Lower lobe of right lung (tissue), 2 donors: ENCODE results near the gene RNF166. TPM values are rescaled to one million over a fixed set of nuclear protein-coding genes. Genes with fewer than 3 reads are reported as not detected.

ENCODE experiments used
- ATAC-seq, 2 donors: fragments of 200-7000 bp; cut with Tn5 transposase; one replicate each; pipeline ENCODE4 v1.9.1; 2020 to 2022; ENCODE audit warnings: mild to moderate bottlenecking in 2 of 2, moderate library complexity in 2 of 2
- DNase-seq: peaks from one replicate; pipeline ENCODE4 v3.0.0-alpha.2; 2020
- H3K27ac ChIP-seq: fragments of 200-600 bp; one replicate; pipeline ENCODE4 v1.8.0; 2022
- H3K27me3 ChIP-seq: fragments of 200-600 bp; one replicate; pipeline ENCODE4 v1.8.0; 2022; ENCODE audit warnings: low read depth
- H3K36me3 ChIP-seq: fragments of 200-600 bp; one replicate; pipeline ENCODE4 v1.8.0; 2022; ENCODE audit warnings: mild to moderate bottlenecking
- H3K4me1 ChIP-seq: fragments of 200-600 bp; one replicate; pipeline ENCODE4 v1.8.0; 2022
- H3K4me3 ChIP-seq: fragments of 200-600 bp; one replicate; pipeline ENCODE4 v1.8.0; 2022; ENCODE audit warnings: mild to moderate bottlenecking
- H3K9me3 ChIP-seq: fragments of 200-600 bp; one replicate; pipeline ENCODE4 v1.8.0; 2022
- intact Hi-C: fragments of 100-400 bp; cut with DNase I; formaldehyde crosslinking; loops from one replicate; pipeline ENCODE4 v1.11.0; 2022
- total RNA-seq: library from RNA; stranded (reverse); fragmentation: NEBNext Ultra II Directional; extraction: Animal tissue kit (Norgen Biotek cat#: 25700); gene quantifications from one replicate; pipeline ENCODE4 v1.2.1, GENCODE V29; 2021
- TF ChIP-seq, protein P1 (sequence below): fragments of 200-600 bp; IDR thresholded peaks from one replicate; pipeline ENCODE4 v1.8.0; 2022; ENCODE audit warnings: antibody characterized with exemption, mild to moderate bottlenecking
- donor health status: DM: no; HTN: yes; CAD: no; lungs with severe emphysema.

Gene RNF166
- total RNA-seq, 1 donor from 2014 or later, result 61.9 TPM

DNA sequence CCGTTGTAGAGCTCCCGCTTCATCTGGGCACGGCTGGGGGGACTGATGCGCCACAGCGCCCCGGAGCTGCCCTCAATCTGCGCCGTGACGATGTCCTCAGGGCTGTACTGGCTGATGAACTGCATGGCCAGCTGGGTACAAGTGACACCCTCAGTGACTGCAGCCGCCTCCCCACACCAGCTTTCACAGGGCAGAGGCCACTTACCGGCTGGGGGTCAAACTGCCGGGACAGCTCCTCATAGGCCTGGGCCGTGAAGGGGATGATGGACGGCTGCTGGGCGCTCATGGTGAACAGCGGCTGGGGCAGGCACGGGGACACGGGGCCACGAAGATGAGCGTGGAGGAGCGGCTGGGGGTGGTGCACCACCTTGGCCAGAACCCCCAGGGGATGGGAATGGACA is 10.4 kb upstream of the RNF166 start:
- no peak overlapping the region for H3K27ac ChIP-seq
- no peaks in the 10 kb centered on the region for H3K9me3 ChIP-seq
- H3K27me3 ChIP-seq, result no peaks in the 10 kb centered on the region
- TF ChIP-seq, protein P1, sequence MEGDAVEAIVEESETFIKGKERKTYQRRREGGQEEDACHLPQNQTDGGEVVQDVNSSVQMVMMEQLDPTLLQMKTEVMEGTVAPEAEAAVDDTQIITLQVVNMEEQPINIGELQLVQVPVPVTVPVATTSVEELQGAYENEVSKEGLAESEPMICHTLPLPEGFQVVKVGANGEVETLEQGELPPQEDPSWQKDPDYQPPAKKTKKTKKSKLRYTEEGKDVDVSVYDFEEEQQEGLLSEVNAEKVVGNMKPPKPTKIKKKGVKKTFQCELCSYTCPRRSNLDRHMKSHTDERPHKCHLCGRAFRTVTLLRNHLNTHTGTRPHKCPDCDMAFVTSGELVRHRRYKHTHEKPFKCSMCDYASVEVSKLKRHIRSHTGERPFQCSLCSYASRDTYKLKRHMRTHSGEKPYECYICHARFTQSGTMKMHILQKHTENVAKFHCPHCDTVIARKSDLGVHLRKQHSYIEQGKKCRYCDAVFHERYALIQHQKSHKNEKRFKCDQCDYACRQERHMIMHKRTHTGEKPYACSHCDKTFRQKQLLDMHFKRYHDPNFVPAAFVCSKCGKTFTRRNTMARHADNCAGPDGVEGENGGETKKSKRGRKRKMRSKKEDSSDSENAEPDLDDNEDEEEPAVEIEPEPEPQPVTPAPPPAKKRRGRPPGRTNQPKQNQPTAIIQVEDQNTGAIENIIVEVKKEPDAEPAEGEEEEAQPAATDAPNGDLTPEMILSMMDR, result no peak
- DNase-seq, result no peak
- H3K4me1 ChIP-seq, result no peaks in the 10 kb centered on the region
- intact Hi-C loops, result no loop called here
- H3K4me3 ChIP-seq, result no peak overlapping the region
- ATAC-seq, result no peak
- H3K36me3 ChIP-seq, result peaks cover 84% of the 10 kb centered on the region

- H3K4me1 ChIP-seq, result no peaks in the 10 kb centered on the region
- no peaks in the 10 kb centered on the region for H3K9me3 ChIP-seq
- no peak overlapping the region for H3K27ac ChIP-seq
- H3K36me3 ChIP-seq, result peaks cover 80% of the 10 kb centered on the region
- ATAC-seq, result no peak
- no peak overlapping the region for H3K4me3 ChIP-seq
- TF ChIP-seq, protein P1, result no peak
- intact Hi-C loops, result no loop called here
- H3K27me3 ChIP-seq, result no peaks in the 10 kb centered on the region
- no peak for DNase-seq
These were observed 10.0 kb upstream of the RNF166 start for GRCh38 chr16:88716201-88716600.

- Histone ChIP-seq H3K4me3 (no peak overlapping the region), H3K9me3 (no peaks in the 10 kb centered on the region), H3K27ac (no peak overlapping the region), H3K27me3 (no peaks in the 10 kb centered on the region), H3K4me1 (no peaks in the 10 kb centered on the region), H3K36me3 (peaks cover 74% of the 10 kb centered on the region)
- no peak for DNase-seq
- TF ChIP-seq, protein P1, result no peak
- intact Hi-C loops, result no loop called here
- no peak for ATAC-seq
These were observed 9.3 kb upstream of the RNF166 start for GRCh38 chr16:88715312-88716190.

DNA sequence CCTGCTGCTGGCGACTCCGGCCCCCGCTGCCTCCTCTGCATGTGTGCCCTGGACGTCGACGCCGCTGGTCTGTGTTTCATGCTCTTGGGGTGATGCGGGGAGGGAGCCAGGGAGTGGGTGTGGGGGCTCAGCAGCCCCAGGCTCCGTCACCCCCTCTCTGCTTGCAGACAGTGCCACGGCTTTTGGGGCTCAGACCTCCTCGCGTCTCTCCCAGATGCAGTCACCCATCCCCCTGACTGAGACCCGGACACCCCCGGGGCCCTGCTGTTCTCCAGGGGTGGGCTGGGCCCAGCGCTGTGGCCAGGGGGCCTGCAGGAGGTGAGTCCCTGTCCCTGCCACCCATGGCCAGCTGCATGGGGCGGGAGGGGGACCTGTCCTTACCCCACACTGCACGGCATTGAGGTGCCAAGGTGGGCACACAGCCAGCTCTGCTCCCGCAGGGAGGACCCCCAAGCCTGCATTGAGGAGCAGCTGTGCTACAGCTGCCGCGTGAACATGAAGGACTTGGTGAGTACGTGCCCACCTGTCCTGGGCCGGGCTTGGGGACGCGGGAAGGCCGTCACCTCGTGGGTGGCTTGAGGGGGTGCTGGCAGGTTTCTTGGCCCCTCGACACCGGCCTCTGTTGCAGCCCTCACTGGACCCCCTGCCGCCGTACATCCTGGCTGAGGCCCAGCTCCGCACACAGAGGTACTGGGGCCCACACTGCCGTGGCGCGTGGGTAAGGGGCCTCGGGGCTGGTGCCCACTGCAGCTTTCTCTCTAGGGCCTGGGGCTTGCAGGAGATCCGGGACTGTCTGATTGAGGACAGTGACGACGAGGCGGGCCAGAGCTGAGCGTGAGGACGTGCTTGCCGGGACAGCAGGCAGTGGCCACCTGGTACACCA is 8.5 kb upstream of the RNF166 start:
- intact Hi-C loops, result no loop called here
- TF ChIP-seq, protein P1, result no peak
- no peak for DNase-seq
- Histone ChIP-seq H3K36me3 (peaks cover 65% of the 10 kb centered on the region), H3K4me1 (no peaks in the 10 kb centered on the region), H3K4me3 (no peak overlapping the region), H3K9me3 (no peaks in the 10 kb centered on the region), H3K27me3 (no peaks in the 10 kb centered on the region), H3K27ac (no peak overlapping the region)
- peak; percentile 7 to 11 for ATAC-seq

GRCh38 chr16:88713568-88714419 is 7.6 kb upstream of the RNF166 start:
- Histone ChIP-seq H3K9me3 (no peaks in the 10 kb centered on the region), H3K27me3 (no peaks in the 10 kb centered on the region), H3K4me1 (no peaks in the 10 kb centered on the region), H3K4me3 (no peak overlapping the region), H3K27ac (no peak overlapping the region), H3K36me3 (peaks cover 56% of the 10 kb centered on the region)
- DNase-seq, result no peak
- ATAC-seq, result peak; percentile 7 to 8
- intact Hi-C loops, result no loop called here
- TF ChIP-seq, protein P1, result no peak
